HT-29 (cell line): Measurements from ENCODE around the gene RHOBTB1. TPM values are rescaled to one million over a fixed set of nuclear protein-coding genes. Genes with fewer than 3 reads are reported as not detected.
"Not testable (repeated sequence)": the region's sequence is repeated elsewhere in the genome, so short reads cannot be mapped to it uniquely, and the experiment has no call there.

Experiments
- DNase-seq: peaks from one replicate; pipeline ENCODE4 v3.0.0-alpha.2; 2015; ENCODE audit warnings: low spot score
- total RNA-seq: library from RNA; depleted of rRNA; stranded (reverse); fragments of >200 nt; shearing (Covaris generic); gene quantifications from 2 replicates; pipeline ENCODE4 v1.2.3, GENCODE V29; 2014

RHOBTB1 gene
- total RNA-seq, 1 experiment from 2014 or later, result 1.3 TPM

DNA sequence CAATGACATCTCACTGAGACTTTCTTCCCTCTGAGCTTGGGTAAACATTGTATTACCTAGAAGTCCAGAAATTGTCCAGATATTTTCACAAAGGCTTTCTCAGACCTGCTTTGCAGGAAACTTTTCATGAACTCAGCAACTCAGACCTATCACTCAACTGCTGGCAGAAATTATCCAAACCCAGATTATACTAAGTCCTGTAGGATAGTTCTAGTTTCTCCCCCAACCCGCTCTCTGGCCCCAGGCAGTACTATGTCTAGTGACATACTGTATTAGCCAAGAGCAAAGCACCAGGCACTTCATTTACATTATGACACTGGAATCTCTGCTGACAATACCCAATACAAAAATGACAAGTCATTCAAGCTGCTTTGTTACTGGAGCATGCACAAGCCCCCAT lies 75.0 kb downstream of the RHOBTB1 start:
- DNase-seq, result no peak

DNA sequence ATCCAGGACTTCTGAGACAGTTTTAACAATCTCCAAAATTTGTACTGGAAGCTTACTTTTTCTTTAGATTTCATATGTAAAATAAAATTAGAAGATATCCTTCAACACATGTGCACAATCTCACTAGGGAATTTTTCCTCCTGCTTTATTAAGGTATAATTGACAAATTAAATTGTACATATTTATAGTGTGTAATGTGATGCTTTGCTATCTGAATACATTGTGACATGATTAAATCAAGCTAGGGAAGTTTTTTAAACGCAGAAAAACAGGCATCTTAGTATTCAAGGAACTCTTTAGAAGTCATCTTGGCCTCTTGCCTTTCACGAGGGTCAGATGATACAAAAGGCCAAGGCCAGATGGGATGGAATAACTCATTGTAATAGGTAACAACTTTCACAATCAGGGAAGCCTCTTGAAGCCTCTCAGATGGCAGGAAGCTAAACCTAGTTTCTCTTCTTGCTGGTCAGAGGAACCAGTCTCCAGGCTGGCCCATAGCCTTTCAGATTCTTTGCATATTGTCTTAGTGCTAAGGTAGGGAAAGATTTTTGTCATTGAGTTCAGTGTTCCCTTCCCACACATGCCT lies 78.7 kb downstream of the RHOBTB1 start:
- no peak for DNase-seq

DNA sequence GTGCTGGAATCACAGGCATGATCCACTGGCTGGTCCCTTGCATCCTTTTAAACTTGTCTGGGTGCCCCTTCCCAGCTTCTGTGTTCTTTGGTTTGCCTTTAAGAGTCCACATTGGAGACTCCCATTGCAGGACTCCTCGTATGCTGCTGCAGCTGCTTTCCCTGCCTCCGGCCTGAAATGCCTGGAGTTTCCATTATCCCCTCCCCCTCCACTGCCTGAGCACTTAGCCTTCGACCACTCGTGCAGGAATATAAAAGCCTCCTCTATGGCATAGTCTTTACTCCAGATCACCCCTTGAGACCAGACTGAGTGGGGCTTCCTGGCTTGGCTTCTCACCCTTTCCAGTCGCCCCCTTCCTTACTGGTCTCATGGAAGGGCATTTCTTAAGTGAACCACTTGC lies 80.2 kb downstream of the RHOBTB1 start:
- DNase-seq, result no peak

DNA sequence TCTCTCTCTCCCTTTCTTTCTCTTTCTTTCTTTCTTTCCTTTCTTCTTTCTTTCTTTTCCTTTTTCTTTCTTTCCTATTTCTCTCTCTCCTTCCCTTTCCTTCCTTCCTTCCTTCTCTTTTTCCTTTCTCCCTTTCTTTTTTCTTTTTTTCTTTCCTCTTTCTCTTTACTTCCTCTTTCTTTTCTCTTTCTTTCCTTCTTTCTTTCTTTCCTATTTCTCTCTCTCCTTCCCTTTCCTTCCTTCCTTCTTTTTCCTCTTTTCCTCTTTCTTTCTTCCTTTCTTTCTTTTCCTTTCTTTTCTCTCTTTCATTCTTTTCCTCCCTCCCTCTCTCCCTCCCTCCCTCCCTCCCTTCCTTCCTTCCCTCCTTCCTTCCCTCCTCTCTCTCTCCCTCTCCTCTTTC lies 81.5 kb downstream of the RHOBTB1 start:
- DNase-seq, result no peak

DNA sequence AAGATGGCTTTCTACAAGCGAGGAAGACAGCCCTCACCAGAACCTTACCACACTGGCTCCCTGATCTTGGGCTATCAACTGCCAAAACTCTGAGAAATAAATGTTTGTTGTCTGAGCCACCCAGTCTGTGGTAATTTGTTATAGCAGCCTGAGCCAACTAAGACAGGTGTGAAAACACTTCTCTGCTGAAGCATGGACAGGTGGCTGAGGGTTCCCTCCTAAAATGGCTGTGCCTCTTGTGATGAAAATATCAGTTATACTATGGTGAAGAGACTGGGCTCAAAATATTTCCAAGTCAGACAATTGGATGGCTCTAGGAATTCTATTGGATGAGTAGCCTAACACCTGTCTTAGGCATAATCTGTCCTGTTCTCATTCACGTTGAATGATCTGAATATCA lies 87.6 kb downstream of the RHOBTB1 start:
- no peak for DNase-seq

DNA sequence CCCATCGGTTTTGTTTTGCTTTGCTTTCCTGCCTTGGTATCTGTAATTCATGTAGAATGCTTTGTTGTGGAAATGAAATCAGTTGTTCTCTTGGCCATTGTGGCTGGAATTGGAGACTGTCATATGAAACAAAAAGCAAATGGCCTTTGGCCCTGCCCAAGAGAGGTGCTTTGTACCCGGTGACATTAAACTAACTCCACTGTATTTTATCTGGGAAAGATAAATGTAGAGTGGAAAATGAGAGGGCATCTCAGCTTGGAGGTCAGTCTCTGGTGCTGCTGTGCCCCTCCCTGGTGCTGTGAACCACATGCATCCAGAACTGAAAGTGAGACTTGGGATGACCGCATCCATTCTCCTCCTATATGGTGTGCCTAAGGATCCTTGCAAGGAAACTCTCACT lies 90.3 kb downstream of the RHOBTB1 start:
- DNase-seq, result no peak

DNA sequence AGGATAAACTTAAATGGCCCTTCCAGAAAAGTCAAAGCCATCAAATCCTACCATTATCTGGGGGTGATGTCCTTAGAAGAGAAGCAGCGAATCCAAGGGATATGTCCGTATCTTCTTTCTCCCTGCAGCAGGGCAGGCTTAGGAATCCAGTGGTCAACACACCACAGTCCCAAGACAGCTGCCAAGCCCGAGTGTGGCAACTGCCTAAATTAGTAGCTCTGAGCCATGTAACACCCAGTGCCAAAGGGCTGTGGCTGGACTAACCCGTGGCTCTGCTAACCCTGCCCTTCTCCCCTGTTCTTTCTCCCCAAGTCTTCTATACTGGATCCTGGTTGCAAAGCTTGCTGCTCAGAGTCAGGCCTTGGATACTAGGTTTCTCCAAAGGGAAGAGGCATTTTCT lies 90.9 kb downstream of the RHOBTB1 start:
- DNase-seq, result no peak

DNA sequence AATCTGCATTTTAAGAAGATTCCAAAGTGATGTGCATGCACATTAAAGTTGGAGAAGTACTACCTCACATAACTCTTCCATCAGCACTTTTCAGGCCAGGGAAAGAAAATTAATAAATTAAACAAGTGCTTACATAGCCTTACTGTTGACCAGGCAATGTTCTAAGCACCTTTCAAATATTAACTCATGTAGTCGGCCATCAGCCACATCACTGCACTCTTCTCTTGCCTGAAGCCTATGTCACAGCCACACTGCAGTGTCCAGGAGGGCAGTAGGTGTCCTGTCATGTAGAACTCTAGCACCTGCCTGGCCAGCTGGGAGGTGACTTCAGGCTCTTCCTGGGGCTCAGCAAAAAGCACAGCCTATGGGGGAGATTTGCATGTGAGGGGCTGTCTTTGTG lies 94.2 kb downstream of the RHOBTB1 start:
- DNase-seq, result no peak

DNA sequence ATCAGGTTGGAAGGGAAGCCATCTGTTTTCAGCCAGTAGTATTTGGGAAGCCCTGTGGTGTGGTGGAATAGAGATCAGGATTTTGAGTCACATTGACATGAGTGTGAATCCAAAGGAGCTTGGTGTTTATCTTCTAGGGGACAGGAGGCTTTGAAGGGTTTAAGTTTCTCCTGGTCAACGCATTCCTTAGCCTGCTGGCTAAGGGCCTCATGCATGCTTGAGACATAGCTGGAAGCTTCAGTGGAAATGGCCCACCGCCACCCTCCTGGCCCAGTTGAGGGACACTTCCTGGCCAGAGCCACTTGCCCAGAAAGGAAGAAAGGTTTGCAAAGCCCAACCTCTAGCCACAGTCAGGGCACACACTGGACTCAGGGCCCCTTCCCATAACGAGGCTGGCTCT lies 94.8 kb downstream of the RHOBTB1 start:
- DNase-seq, result no peak

DNA sequence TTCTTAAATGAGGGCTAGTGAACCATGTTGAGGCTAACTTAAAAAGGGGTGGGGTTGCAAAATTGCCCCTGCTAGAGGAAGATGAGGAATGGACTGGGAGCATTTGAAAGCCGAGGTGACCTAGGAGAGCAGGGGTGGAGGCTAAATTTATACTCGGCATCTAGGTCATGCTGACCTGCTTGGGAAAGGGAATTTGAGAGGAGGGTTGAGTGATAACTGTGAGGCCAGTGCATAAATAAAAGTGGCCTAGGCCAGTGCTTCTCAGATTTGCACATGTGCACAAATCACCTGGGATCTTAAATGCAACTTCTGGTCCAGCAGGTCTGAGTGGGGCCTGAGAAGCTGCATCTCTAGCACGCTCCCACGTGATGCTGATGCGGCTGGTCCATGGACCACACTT lies 95.3 kb downstream of the RHOBTB1 start:
- no peak for DNase-seq

DNA sequence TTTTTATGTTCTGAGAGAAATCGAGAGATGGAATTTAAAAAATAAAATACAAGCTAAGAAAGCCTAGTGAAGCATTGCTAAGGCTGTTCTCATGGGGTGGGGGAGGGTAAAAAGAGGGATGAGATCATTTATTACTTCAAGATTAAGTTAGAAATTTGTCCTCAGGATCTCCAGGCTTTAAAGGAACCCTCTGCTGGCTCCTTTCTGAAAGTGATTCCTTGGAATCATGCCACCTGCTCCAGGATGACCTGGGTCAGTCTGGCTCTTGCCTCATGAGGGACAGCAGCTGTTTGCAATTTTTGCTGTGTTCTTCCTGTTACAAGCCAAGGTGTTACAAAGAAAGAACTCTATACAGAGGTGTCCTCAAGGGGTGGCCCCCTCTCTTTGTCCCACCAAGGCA lies 95.9 kb downstream of the RHOBTB1 start:
- peak; percentile 3 for DNase-seq

DNA sequence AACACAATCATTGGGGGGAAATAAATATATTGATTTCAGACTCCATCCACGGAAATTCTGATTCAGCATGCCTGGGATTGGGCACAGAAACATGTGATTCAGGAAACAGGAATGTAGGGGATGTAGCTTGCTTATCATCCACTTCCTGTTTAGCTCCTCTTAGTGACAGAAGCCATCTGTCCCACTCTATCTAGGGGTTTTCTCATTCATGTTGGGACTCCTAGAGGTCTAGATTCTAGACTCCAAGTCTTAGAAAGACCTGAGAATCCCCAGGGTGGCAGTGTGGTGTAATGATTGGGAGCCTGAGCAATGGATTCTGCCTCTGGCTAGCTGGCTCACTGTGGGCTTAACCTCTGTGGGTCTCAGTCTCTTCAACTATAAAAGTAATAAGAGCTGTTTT lies 97.8 kb downstream of the RHOBTB1 start:
- DNase-seq, result peak; percentile 7

DNA sequence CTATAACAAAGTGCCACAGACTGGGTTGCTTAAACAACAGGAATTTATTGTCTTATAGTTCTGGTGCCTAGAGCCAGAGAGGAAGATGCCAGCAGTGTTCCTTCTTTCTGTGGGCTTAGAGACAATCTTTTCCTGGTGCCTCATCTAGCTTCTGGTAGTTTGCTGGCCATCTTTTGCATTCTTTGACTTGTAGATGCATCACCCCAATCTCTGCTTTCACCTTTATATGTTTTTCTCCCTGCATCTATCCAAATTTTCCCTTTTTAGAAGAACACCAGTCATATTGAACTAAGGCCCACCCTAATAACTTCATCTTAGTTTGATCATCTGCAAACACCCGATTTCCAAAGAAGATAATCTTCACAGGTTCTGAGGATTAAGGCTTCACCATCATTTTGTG lies 98.9 kb downstream of the RHOBTB1 start:
- DNase-seq, result no peak

DNA sequence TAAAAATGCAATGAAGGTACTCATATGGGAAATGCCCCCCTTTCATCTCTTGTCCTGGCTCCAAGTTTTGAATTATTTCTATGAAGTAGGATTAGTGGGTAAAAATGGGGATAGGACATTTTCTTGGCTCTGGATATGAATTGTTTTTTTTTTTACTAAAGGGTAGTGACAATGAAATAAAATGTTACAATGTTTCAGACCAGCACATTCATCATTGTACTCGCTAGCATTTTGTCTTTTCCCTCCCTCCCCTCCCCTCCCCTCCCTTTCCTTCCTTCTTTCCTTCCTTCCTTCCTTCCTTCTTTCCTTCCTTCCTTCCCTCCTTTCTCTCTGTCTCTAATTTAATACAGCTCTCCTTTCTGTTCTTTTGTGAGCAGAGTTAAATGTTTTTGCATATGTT lies 101.3 kb downstream of the RHOBTB1 start:
- DNase-seq, result no peak

DNA sequence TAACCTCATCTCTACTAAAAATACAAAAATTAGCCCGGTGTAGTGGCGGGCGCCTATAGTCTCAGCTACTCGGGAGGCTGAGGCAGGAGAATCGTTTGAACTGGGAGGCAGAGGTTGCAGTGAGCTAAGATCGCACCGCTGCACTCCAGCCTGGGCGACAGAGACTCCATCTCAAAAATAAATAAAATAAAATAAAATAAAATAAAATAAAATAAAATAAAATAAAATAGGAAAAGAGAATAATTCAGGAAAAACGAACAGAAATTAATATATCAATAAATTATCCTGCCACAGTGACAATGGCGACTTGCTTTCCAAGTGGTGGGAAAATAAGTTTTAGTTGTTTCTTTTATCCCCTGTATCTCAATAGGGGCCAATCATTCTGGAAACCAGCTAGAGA lies 102.8 kb downstream of the RHOBTB1 start:
- DNase-seq, result not testable (repeated sequence)

DNA sequence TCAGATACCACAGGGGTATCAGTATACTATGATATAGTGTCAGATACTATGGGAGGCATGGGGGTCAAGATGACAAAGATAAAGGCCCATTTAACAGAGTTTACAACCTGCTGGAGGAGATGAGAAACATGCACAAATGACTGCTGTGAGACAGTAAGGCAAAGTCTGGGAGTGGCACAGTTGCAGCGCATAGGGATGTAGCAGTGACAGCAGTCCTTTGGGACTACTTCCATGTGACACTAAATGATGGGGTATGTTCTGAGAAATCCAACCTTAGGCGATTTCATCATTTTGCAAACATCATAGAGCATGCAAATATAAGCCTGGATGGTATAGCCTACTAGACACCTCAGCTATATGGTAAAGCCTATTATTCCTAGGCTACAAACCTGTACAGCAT lies 108.9 kb downstream of the RHOBTB1 start:
- DNase-seq, result no peak

DNA sequence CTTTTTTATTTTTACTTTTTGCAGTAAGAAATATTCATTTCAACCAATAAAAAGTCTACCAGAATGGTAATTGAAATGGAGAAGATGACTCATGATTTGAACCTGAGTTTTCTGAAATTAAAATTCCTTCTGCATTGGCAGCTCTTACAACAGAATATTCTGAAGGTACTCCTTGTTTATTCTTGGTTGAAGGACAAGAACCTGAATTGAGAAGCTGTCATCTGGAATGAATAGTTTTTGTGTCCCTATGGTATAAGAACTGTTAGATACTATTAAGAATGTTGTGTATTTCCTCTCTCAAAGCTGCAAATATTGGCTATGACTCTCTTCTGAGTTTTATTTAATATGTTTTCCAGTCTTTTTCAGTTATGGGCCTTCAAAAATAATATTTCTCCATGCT lies 109.6 kb downstream of the RHOBTB1 start:
- DNase-seq, result no peak

DNA sequence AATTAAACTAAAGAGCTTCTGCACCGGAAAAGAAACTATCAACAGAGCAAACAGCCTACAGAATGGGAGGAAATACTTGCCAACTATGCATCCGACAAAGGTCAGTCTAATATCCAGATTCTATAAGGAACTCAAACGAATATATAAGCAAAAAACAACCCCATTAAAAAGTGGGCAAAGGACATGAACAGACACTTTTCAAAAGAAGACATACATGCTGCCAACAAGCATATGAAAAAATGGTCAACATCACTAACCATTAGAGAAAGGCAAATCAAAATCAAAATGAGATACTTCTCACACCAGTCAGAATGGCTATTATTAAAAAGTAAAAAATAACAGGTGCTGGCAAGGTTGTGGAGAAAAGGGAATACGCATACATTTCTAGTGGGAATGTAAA lies 111.8 kb downstream of the RHOBTB1 start:
- DNase-seq, result not testable (repeated sequence)

DNA sequence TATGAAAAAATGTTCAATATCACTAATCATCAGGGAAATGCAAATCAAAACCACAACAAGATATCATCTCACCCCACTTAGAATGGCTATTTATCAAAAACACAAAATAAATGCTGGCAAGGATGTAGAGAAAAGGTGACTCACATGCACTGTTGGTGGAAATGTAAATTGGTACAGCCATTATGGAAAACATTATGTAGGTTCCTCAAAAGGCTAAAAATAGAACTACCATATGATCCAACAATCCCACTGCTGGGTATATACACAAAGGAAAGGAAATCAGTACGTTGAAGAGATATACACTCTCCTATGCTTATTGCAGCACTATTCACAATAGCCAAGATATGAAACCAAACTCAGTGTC lies 115.5 kb downstream of the RHOBTB1 start:
- no peak for DNase-seq

DNA sequence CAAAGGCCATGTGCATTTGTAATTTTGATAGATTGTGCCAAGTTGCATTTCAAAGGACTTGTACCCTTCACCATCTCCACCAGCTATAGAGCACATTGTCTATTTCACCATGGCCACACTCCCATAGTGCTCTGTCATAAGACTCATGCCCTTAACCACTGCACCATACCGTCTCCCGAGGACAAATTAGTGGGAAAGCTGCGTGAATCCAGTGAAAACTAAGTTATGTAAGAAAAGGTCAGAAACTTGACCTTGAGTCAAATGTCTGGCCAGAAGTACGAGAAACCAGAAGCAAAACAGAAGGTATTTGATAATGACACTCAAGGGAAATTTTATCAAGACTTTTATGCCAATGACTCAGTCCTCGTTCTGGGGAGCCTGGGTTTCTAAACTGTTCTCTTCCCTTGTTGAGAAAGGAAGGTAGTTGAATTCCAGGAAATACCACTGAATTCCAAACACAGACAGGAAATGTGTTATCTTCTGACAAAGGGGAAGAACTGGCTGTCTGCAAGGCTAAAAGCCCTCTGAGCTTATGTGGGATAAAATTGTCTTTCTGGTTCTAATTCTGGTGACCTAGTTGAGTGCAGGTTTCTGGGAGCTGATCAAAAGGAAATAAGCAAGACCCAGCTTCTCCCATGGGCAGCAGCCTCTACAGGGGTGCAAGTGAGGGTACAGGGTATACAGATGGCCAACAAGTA lies 116.0 kb downstream of the RHOBTB1 start:
- no peak for DNase-seq

DNA sequence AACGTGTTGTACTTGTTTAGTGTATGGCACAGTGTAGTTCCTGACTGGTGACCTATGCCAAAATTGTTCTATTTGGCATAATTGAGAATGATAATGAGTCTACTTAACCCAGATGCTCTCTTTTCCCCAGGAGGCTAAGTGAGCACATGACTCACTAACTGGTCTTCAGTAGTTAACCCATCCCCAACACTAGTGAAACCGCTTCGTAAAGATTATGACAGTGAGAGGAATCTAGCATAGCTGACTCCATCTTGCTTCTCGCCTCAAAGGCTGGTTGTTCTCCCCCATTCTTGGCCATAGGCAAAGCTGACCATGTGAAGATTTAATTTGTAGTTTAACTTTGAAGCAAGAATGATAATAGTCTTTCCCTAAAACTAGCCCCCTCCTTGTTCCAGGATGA lies 118.5 kb downstream of the RHOBTB1 start:
- DNase-seq, result no peak

DNA sequence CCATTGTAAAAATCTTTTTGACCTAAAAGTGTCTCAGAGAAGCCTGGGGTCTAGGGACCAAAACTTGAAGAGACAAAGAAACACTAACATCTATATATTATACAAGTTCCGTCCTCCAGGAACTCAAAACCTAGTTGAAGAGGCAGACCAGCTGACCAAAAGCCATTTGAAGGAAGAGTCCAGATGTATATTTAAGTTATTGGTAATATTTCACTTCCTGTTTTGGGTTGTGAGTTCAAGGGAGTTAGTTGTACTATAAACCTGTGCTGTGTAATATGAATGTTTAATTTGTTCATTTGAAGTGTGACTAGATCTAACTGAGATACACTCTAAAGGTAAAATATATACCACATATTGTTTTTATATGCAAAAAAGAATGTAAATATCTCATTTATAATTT lies 120.7 kb downstream of the RHOBTB1 start:
- DNase-seq, result no peak

DNA sequence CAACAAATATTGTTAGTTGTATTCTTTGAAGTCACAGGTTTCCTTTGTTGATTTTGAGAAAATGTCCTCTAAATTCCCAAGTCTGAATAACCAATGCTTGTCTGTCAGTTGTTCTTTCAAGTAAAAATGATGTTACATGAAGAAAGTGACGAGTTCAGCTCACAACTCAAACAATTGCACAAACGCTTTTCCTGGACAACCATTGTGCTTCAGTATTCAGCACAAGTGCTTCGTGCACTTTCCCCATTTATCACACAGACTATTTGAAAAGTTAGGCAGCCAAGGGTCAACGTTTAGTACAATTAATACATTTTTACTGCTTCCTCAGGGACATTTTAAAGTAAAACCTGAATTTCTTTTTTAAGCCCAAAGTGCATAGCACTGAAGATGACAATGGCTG lies 121.2 kb downstream of the RHOBTB1 start:
- no peak for DNase-seq

DNA sequence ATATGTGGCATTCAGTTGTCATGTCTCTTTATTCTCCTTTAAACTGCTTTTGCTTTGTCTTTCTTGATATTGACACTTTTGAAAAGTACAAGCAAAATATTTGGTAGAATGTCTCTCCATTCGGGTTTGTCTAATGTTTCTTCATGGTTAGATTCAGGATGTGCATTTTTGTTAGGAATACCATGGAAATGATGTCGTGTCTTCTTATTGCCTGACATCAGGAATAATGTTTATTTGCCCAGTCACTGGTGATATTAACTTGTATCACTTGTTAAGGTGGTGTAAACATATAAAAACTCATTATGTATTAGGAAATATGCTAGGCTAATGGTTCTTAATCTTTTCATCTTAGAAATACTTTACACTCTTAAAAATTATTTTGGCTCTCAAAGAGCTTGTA lies 122.3 kb downstream of the RHOBTB1 start:
- DNase-seq, result no peak
